Activated CD4-positive, alpha-beta T cell treated with anti-CD3 and anti-CD28 coated beads for 36 hours (primary cell): ENCODE measurements around the gene ODF2. TPM values are rescaled to one million over a fixed set of nuclear protein-coding genes. Genes with fewer than 3 reads are reported as not detected.
A peak's percentile ranks its signal among the peaks of the same experiment; 100 is the strongest.

Source experiments
- ATAC-seq: fragments of 200-7000 bp; cut with Tn5 transposase; one replicate; pipeline ENCODE4 v1.10.0; 2021; ENCODE audit warnings: mild to moderate bottlenecking, moderate library complexity
- CTCF ChIA-PET: fragments of 350-600 bp; sonication (Branson Sonifier 250); formaldehyde crosslinking; loops from one replicate; lab custom pipeline; 2021; ENCODE audit warnings: antibody characterized with exemption; lab: Charles Lee
- POLR2A ChIA-PET: fragments of 350-600 bp; sonication (Branson Sonifier 250); formaldehyde crosslinking; loops from one replicate; lab custom pipeline; 2021; ENCODE audit warnings: antibody characterized with exemption, inconsistent platforms; lab: Charles Lee
- DNase-seq: peaks from one replicate; pipeline ENCODE4 v3.0.0-alpha.2; 2020
- H3K27ac Mint-ChIP-seq: one replicate; pipeline ENCODE4 v1.8.0; 2021; ENCODE audit warnings: mixed read lengths
- H3K27me3 Mint-ChIP-seq: one replicate; pipeline ENCODE4 v1.8.0; 2021; ENCODE audit warnings: mixed read lengths
- H3K36me3 Mint-ChIP-seq: one replicate; pipeline ENCODE4 v1.8.0; 2021; ENCODE audit warnings: low read depth, mixed read lengths
- H3K4me1 Mint-ChIP-seq: one replicate; pipeline ENCODE4 v1.8.0; 2021; ENCODE audit warnings: mixed read lengths
- H3K4me3 Mint-ChIP-seq: one replicate; pipeline ENCODE4 v1.8.0; 2021; ENCODE audit warnings: mild to moderate bottlenecking, moderate library complexity, mixed read lengths
- H3K9me3 Mint-ChIP-seq: one replicate; pipeline ENCODE4 v1.8.0; 2021; ENCODE audit warnings: low read depth, mixed read lengths
- intact Hi-C, 2 experiments: fragments of 100-400 bp; cut with DNase I in 1 of 2; cut with micrococcal nuclease in 1 of 2; formaldehyde crosslinking; loops; one replicate each; pipeline versions ENCODE4 v1.14.2 to v1.15.1; 2022 to 2024; cut with DNase I, micrococcal nuclease
- total RNA-seq, 2 experiments: library from RNA; stranded (reverse); gene quantifications; one replicate each; pipeline ENCODE4 v1.2.3, GENCODE V29; 2021

Gene ODF2
- total RNA-seq, 2 experiments from 2014 or later, result 73.5 to 86.4 TPM

- ChIA-PET CTCF (interaction anchor here (3.4 kb wide), 1 partner anchor 10 kb away, joined by 17 read pairs; no protein-coding TSS in a partner anchor), POLR2A (no interaction called here)
- H3K4me1 Mint-ChIP-seq, result no peaks in the 10 kb centered on the region
- H3K9me3 Mint-ChIP-seq, result no peaks in the 10 kb centered on the region
- intact Hi-C loops, result no loop called here
- DNase-seq (no peak), ATAC-seq (no peak)
- H3K4me3 Mint-ChIP-seq, result no peak overlapping the region
- no peak overlapping the region for H3K27ac Mint-ChIP-seq
- no peaks in the 10 kb centered on the region for H3K36me3 Mint-ChIP-seq
- no peaks in the 10 kb centered on the region for H3K27me3 Mint-ChIP-seq
Observed at GRCh38 chr9:128448746-128449145, 7.1 kb upstream of the ODF2 start.

- peak overlapping the region; percentile 38 for H3K4me3 Mint-ChIP-seq
- no peak for ATAC-seq
- no peaks in the 10 kb centered on the region for H3K9me3 Mint-ChIP-seq
- H3K36me3 Mint-ChIP-seq, result peaks cover 9% of the 10 kb centered on the region
- H3K27me3 Mint-ChIP-seq, result no peaks in the 10 kb centered on the region
- ChIA-PET POLR2A (no interaction called here), CTCF (interaction anchor here (0.9 kb wide), 1 partner anchor 17 kb away, joined by 4 read pairs; no protein-coding TSS in a partner anchor)
- intact Hi-C loops, result loop anchor here (5.0 kb wide), 2 partner anchors 47 to 957 kb away; partner anchors contain the start of gene GLE1 (in 1 of the 2)
- peak overlapping the region; percentile 3 for H3K27ac Mint-ChIP-seq
- DNase-seq, result no peak
- peaks cover 16% of the 10 kb centered on the region for H3K4me1 Mint-ChIP-seq
Observed at GRCh38 chr9:128454991-128455390, 815 bp upstream of the ODF2 start.

GRCh38 chr9:128456613-128457061 lies 831 bp downstream of the ODF2 start:
- H3K27me3 Mint-ChIP-seq, result no peaks in the 10 kb centered on the region
- peaks cover 22% of the 10 kb centered on the region for H3K36me3 Mint-ChIP-seq
- intact Hi-C loops, result loop anchor here (1.0 to 5.0 kb wide), 29 partner anchors 36 to 956 kb away; partner anchors contain the start of genes GLE1 (in 2 of the 2), SPTAN1 (in 2 of the 2), BBLN (in 1 of the 2) and CERCAM (in 1 of the 2)
- CTCF ChIA-PET, result no interaction called here
- POLR2A ChIA-PET, result no interaction called here
- no peaks in the 10 kb centered on the region for H3K9me3 Mint-ChIP-seq
- DNase-seq (peak; percentile 80), ATAC-seq (peak; percentile 67)
- peak overlapping the region; percentile 81 for H3K4me3 Mint-ChIP-seq
- H3K4me1 Mint-ChIP-seq, result peaks cover 16% of the 10 kb centered on the region
- peak overlapping the region; percentile 82 for H3K27ac Mint-ChIP-seq

GRCh38 chr9:128457207-128457606 lies 1.4 kb downstream of the ODF2 start:
- CTCF ChIA-PET, result interaction anchor here (1.0 kb wide), 1 partner anchor 165 kb away, joined by 3 read pairs; no protein-coding TSS in a partner anchor
- no peak for DNase-seq
- peaks cover 27% of the 10 kb centered on the region for H3K36me3 Mint-ChIP-seq
- POLR2A ChIA-PET, result interaction anchor here (0.6 kb wide), 1 partner anchor 232 kb away, joined by 3 read pairs; the partner anchor contains the start of gene SET
- ATAC-seq, result no peak
- no peaks in the 10 kb centered on the region for H3K27me3 Mint-ChIP-seq
- intact Hi-C loops, result loop anchor here (2.0 to 5.0 kb wide), 4 partner anchors 45 to 955 kb away; partner anchors contain the start of genes GLE1 (in 1 of the 2) and SPTAN1 (in 1 of the 2)
- no peaks in the 10 kb centered on the region for H3K9me3 Mint-ChIP-seq
- peaks cover 16% of the 10 kb centered on the region for H3K4me1 Mint-ChIP-seq
- peak overlapping the region; percentile 81 for H3K4me3 Mint-ChIP-seq
- H3K27ac Mint-ChIP-seq, result no peak overlapping the region

- Mint-ChIP-seq H3K4me1 (peaks cover 16% of the 10 kb centered on the region), H3K9me3 (no peaks in the 10 kb centered on the region), H3K27me3 (no peaks in the 10 kb centered on the region), H3K4me3 (no peak overlapping the region), H3K36me3 (peaks cover 38% of the 10 kb centered on the region), H3K27ac (no peak overlapping the region)
- DNase-seq (no peak), ATAC-seq (no peak)
- intact Hi-C loops, result loop anchor here (5.0 kb wide), 2 partner anchors 43 to 953 kb away; partner anchors contain the start of gene GLE1 (in 1 of the 2)
- ChIA-PET POLR2A (no interaction called here), CTCF (interaction anchor here (1.5 kb wide), 1 partner anchor 21 kb away, joined by 3 read pairs; no protein-coding TSS in a partner anchor)
Observed at GRCh38 chr9:128459011-128459410, 3.2 kb downstream of the ODF2 start.

- peaks cover 35% of the 10 kb centered on the region for H3K36me3 Mint-ChIP-seq
- H3K4me1 Mint-ChIP-seq, result peaks cover 2% of the 10 kb centered on the region
- DNase-seq, result no peak
- H3K9me3 Mint-ChIP-seq, result no peaks in the 10 kb centered on the region
- no peak for ATAC-seq
- H3K27ac Mint-ChIP-seq, result no peak overlapping the region
- POLR2A ChIA-PET, result interaction anchor here (0.8 kb wide), 1 partner anchor 63 kb away, joined by 3 read pairs; no protein-coding TSS in a partner anchor
- no peaks in the 10 kb centered on the region for H3K27me3 Mint-ChIP-seq
- no peak overlapping the region for H3K4me3 Mint-ChIP-seq
- intact Hi-C loops, result no loop called here
- CTCF ChIA-PET, result interaction anchor here (0.9 to 1.3 kb wide), 3 partner anchors 11 to 233 kb away, joined by 3 to 5 read pairs (median 3); partner anchors contain the start of gene PKN3
Observed at GRCh38 chr9:128469070-128469469, 13.3 kb downstream of the ODF2 start.

- H3K27ac Mint-ChIP-seq, result peak overlapping the region; percentile 32
- ATAC-seq (peak; percentile 30), DNase-seq (peak; percentile 24)
- H3K4me3 Mint-ChIP-seq, result no peak overlapping the region
- peaks cover 46% of the 10 kb centered on the region for H3K36me3 Mint-ChIP-seq
- no peaks in the 10 kb centered on the region for H3K27me3 Mint-ChIP-seq
- intact Hi-C loops, result no loop called here
- ChIA-PET CTCF (no interaction called here), POLR2A (no interaction called here)
- no peaks in the 10 kb centered on the region for H3K9me3 Mint-ChIP-seq
- H3K4me1 Mint-ChIP-seq, result peaks cover 2% of the 10 kb centered on the region
Observed at GRCh38 chr9:128470560-128470959, 14.8 kb downstream of the ODF2 start.

GRCh38 chr9:128473104-128473503 lies 17.3 kb downstream of the ODF2 start:
- intact Hi-C loops, result no loop called here

GRCh38 chr9:128475867-128476266 lies 20.1 kb downstream of the ODF2 start:
- POLR2A ChIA-PET, result no interaction called here
- DNase-seq (no peak), ATAC-seq (no peak)
- H3K27me3 Mint-ChIP-seq, result no peaks in the 10 kb centered on the region
- no peak overlapping the region for H3K4me3 Mint-ChIP-seq
- intact Hi-C loops, result no loop called here
- no peak overlapping the region for H3K27ac Mint-ChIP-seq
- H3K36me3 Mint-ChIP-seq, result peaks cover 52% of the 10 kb centered on the region
- H3K4me1 Mint-ChIP-seq, result no peaks in the 10 kb centered on the region
- CTCF ChIA-PET, result no interaction called here
- no peaks in the 10 kb centered on the region for H3K9me3 Mint-ChIP-seq

More at GRCh38 chr9:128473104-128473503, 17.3 kb downstream of the ODF2 start:
- ChIA-PET POLR2A (no interaction called here), CTCF (no interaction called here)
- no peak overlapping the region for H3K27ac Mint-ChIP-seq
- no peak overlapping the region for H3K4me3 Mint-ChIP-seq
- no peak for ATAC-seq
- H3K9me3 Mint-ChIP-seq, result no peaks in the 10 kb centered on the region
- H3K4me1 Mint-ChIP-seq, result peaks cover 2% of the 10 kb centered on the region
- H3K36me3 Mint-ChIP-seq, result peaks cover 45% of the 10 kb centered on the region
- no peak for DNase-seq
- H3K27me3 Mint-ChIP-seq, result no peaks in the 10 kb centered on the region

GRCh38 chr9:128479262-128479661 lies 23.5 kb downstream of the ODF2 start:
- ChIA-PET CTCF (interaction anchor here (1.0 to 1.6 kb wide), 2 partner anchors 11 to 39 kb away, joined by 3 read pairs; no protein-coding TSS in a partner anchor), POLR2A (no interaction called here)
- ATAC-seq (no peak), DNase-seq (no peak)
- no peaks in the 10 kb centered on the region for H3K9me3 Mint-ChIP-seq
- peaks cover 46% of the 10 kb centered on the region for H3K36me3 Mint-ChIP-seq
- no peaks in the 10 kb centered on the region for H3K4me1 Mint-ChIP-seq
- H3K27ac Mint-ChIP-seq, result no peak overlapping the region
- H3K27me3 Mint-ChIP-seq, result no peaks in the 10 kb centered on the region
- no peak overlapping the region for H3K4me3 Mint-ChIP-seq
- intact Hi-C loops, result no loop called here

GRCh38 chr9:128481561-128481960 lies 25.8 kb downstream of the ODF2 start:
- CTCF ChIA-PET, result interaction anchor here (0.6 to 0.7 kb wide), 2 partner anchors 152 to 1562 kb away, joined by 3 to 7 read pairs; no protein-coding TSS in a partner anchor
- H3K27ac Mint-ChIP-seq, result no peak overlapping the region

More at GRCh38 chr9:128481561-128481960, 25.8 kb downstream of the ODF2 start:
- DNase-seq, result no peak
- no peaks in the 10 kb centered on the region for H3K27me3 Mint-ChIP-seq
- intact Hi-C loops, result no loop called here
- no peaks in the 10 kb centered on the region for H3K9me3 Mint-ChIP-seq
- no peak for ATAC-seq
- H3K36me3 Mint-ChIP-seq, result peaks cover 40% of the 10 kb centered on the region
- POLR2A ChIA-PET, result interaction anchor here (0.6 kb wide), 1 partner anchor 70 kb away, joined by 7 read pairs; no protein-coding TSS in a partner anchor
- H3K4me3 Mint-ChIP-seq, result no peak overlapping the region
- no peaks in the 10 kb centered on the region for H3K4me1 Mint-ChIP-seq
